SK-N-MC (cell line): ENCODE data around the gene GALNTL6.

Experiments
- EZH2 ChIP-seq: fragments of 200-600 bp; sonication (generic); IDR thresholded peaks from one replicate; pipeline ENCODE4 v1.6.1; 2017; ENCODE audit warnings: antibody characterized with exemption
- FOXP2 ChIP-seq: optimal IDR thresholded peaks from 2 replicates; pipeline ENCODE3; 2011; ENCODE audit warnings: mild to moderate bottlenecking, moderate library complexity; ENCODE audit not compliant: insufficient read depth; ENCODE audit errors: extremely low read length, control extremely low read depth
- POLR2AphosphoS5 ChIP-seq: IDR thresholded peaks from 2 replicates; pipeline ENCODE4 v1.6.1; 2012; ENCODE audit warnings: mild to moderate bottlenecking, low read depth, low read length, borderline replicate concordance

DNA sequence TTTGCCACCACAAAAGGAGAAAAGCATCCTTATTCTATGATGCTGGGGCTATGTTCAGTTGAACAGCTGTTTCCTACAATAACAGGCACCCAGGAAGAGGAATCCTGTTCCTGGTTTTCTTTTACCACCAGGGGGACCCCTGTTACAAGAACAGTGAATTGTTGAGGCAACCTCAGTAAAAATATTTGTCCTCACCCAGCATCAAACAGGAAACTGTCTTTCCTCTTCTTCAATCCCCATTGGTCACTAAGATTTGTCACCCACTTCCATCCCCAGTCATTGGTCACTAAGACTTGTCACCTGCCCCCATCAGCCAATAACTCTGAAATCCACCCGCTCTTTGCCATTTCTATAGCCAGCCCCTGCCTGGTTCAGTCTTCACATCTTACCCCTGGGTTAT is 1211.9 kb downstream of the GALNTL6 start:
- TF ChIP-seq POLR2AphosphoS5, result no peak
- no peak for TF ChIP-seq EZH2
- TF ChIP-seq FOXP2, result no peak
